ENCODE data around the gene P3H3.

Gene P3H3

DNA sequence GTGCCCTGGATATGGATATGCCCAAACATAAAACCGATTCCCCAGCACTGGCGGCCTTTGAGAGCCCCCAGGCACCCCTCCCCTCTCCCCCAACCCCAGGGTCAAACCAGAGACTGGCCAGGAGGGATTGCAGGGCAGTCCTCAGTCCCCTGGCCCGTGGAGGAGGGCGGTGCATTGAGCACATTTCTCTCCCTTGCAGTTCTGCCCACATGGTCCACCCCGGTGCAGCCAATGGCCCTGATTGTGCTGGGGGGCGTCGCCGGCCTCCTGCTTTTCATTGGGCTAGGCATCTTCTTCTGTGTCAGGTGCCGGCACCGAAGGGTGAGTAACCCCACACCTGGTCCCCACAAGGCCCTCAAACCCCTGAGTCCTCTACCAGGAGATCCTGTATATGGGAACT lies 10.0 kb upstream of the P3H3 start:
- H3K27ac Mint-ChIP-seq: no peak overlapping the region
- H3K4me1 Mint-ChIP-seq (ENCODE audit: low read depth): peaks cover 15% of the 10 kb centered on the region
- H3K36me3 Mint-ChIP-seq (ENCODE audit: low read depth): peaks cover 54% of the 10 kb centered on the region
- H3K4me3 Mint-ChIP-seq: no peak overlapping the region
- H3K9me3 Mint-ChIP-seq: no peaks in the 10 kb centered on the region
- H3K27me3 Mint-ChIP-seq (ENCODE audit: low read depth): peaks cover 15% of the 10 kb centered on the region

DNA sequence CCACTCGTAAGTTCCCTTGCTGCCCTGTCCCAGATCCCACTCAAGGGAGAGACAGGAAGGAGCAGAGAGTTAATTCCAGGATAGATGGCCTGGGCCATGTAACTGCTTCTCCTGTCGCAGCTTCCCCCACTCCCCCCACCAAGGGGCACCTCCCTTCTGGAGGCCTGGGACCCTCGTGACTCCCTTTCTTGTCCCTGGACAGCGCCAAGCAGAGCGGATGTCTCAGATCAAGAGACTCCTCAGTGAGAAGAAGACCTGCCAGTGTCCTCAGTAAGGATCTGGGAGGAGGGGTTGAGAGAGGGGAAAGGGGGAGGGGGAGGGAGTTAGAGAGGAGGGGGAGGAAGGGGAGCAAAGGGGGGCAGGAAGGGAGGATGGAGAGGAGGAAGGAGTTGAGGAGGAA lies 9.6 kb upstream of the P3H3 start:
- no peak overlapping the region for H3K27ac Mint-ChIP-seq
- H3K36me3 Mint-ChIP-seq (ENCODE audit: low read depth): peaks cover 50% of the 10 kb centered on the region
- no peaks in the 10 kb centered on the region for H3K9me3 Mint-ChIP-seq
- no peak overlapping the region for H3K4me3 Mint-ChIP-seq
- H3K4me1 Mint-ChIP-seq (ENCODE audit: low read depth): peaks cover 14% of the 10 kb centered on the region
- peaks cover 16% of the 10 kb centered on the region for H3K27me3 Mint-ChIP-seq (ENCODE audit: low read depth)

DNA sequence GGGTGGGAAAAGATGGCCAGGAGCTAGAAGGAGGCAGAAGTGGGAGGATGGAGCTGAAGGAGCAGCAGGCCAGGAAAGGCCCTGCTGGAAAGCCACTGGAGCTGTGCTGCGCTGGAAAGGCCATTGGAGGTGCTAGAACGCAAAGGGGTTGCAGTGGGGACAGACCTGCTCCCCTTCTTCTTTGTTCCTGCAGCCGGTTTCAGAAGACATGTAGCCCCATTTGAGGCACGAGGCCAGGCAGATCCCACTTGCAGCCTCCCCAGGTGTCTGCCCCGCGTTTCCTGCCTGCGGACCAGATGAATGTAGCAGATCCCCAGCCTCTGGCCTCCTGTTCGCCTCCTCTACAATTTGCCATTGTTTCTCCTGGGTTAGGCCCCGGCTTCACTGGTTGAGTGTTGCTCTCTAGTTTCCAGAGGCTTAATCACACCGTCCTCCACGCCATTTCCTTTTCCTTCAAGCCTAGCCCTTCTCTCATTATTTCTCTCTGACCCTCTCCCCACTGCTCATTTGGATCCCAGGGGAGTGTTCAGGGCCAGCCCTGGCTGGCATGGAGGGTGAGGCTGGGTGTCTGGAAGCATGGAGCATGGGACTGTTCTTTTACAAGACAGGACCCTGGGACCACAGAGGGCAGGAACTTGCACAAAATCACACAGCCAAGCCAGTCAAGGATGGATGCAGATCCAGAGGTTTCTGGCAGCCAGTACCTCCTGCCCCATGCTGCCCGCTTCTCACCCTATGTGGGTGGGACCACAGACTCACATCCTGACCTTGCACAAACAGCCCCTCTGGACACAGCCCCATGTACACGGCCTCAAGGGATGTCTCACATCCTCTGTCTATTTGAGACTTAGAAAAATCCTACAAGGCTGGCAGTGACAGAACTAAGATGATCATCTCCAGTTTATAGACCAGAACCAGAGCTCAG lies 8.8 kb upstream of the P3H3 start:
- Mint-ChIP-seq H3K4me3 (no peak overlapping the region), H3K9me3 (no peaks in the 10 kb centered on the region), H3K4me1 (ENCODE audit: low read depth) (peaks cover 14% of the 10 kb centered on the region), H3K27me3 (ENCODE audit: low read depth) (peaks cover 20% of the 10 kb centered on the region), H3K27ac (peak overlapping the region; percentile 58), H3K36me3 (ENCODE audit: low read depth) (peaks cover 44% of the 10 kb centered on the region)

DNA sequence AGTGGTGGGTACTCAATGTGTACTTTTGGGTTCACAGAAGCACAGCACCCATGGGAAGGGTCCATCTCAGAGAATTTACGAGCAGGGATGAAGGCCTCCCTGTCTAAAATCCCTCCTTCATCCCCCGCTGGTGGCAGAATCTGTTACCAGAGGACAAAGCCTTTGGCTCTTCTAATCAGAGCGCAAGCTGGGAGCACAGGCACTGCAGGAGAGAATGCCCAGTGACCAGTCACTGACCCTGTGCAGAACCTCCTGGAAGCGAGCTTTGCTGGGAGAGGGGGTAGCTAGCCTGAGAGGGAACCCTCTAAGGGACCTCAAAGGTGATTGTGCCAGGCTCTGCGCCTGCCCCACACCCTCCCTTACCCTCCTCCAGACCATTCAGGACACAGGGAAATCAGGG lies 8.0 kb upstream of the P3H3 start:
- no peak overlapping the region for H3K27ac Mint-ChIP-seq
- peaks cover 27% of the 10 kb centered on the region for H3K27me3 Mint-ChIP-seq (ENCODE audit: low read depth)
- H3K36me3 Mint-ChIP-seq (ENCODE audit: low read depth): peaks cover 38% of the 10 kb centered on the region
- H3K9me3 Mint-ChIP-seq: no peaks in the 10 kb centered on the region
- no peak overlapping the region for H3K4me3 Mint-ChIP-seq
- peaks cover 14% of the 10 kb centered on the region for H3K4me1 Mint-ChIP-seq (ENCODE audit: low read depth)

DNA sequence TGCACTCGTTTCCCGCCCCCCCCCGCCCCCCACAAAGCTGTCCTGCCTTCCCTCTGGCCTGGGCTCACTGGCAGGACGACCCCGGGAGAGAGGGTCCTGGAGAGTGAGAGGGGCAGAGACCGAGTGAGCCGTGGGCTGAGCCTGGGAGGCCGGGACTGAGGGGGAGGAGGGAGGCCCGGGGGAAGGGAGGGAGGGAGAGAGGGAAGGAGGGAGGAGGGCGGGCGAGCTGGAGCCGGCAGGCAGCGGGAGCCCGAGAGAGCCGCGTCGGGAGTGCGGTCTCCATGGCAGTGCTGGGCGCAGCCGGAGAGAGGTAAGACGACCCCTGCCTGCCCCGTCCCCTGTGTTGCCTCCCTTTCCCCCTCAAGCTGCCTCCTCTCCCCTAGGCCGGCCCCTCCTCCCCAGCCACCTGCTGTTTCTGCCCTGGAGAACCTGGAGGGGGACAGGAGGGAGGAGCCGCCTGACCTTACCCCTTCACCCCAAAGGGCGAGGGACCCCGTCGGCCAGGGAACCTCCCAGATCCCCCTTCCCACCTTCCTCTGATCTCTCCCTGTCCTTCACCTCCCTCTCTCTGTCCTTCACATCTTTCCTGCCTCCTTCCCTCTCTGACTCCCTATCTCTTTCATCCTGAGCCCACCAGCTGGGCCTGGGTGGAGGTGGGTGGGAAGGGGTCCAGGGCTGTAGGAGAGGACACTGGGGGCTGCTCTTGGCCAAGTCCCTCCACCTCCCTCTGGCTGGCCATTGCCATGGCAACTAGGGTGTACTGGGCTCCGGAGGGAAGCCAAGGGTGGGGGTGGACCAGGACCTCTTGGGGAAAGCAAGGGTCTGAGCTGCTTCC lies 6.4 kb upstream of the P3H3 start, which contains the start of gene GPR162:
GPR162 (plus strand) TSS at position 231 of the 835 bp plus-strand sequence. CDS start 2,078 bp downstream, outside the sequence.
- Mint-ChIP-seq H3K36me3 (ENCODE audit: low read depth) (peaks cover 26% of the 10 kb centered on the region), H3K4me3 (peak within 1 kb of the TSS; percentile 61), H3K27ac (peak within 1 kb of the TSS; percentile 55), H3K4me1 (ENCODE audit: low read depth) (peaks cover 17% of the 10 kb centered on the region), H3K9me3 (no peaks in the 10 kb centered on the region), H3K27me3 (ENCODE audit: low read depth) (peaks cover 42% of the 10 kb centered on the region)

DNA sequence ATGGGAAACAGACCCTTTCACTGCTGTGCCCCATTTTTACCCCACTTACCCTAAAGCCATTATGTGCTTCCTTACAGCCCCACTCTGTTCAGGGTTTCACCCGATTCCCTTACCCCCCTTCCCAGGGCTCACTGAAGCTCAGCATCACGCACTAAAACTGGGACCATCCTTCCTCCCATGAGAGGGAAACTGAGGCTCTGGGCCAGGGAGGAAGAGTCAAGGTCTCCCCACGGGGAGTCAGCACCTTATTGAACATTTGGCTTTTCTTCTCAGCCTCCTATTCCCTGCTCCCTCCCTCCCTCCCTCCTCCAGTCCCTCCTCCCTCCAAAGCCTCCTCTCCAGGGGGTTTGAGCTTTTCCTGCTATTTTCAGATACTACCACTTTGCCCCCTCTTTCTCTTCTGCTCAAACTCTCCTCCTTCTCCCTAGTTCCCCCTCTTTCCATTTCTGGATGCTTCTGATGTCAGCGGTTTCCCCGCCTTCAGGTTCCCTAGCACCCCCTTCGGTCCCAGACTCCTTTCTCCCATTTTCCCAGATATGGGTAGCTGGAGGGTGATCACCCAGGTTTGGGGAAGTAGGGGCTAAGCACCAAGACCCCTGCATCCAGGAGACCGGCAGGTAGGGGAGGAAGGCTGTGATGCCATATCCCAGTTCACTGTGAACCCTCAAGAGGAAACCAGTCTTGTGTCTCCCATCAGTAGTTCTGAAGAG lies 5.6 kb upstream of the P3H3 start:
- peaks cover 22% of the 10 kb centered on the region for H3K36me3 Mint-ChIP-seq (ENCODE audit: low read depth)
- H3K27me3 Mint-ChIP-seq (ENCODE audit: low read depth): peaks cover 49% of the 10 kb centered on the region
- H3K27ac Mint-ChIP-seq: no peak overlapping the region
- H3K9me3 Mint-ChIP-seq: no peaks in the 10 kb centered on the region
- H3K4me1 Mint-ChIP-seq (ENCODE audit: low read depth): peaks cover 21% of the 10 kb centered on the region
- peak overlapping the region; percentile 33 for H3K4me3 Mint-ChIP-seq

DNA sequence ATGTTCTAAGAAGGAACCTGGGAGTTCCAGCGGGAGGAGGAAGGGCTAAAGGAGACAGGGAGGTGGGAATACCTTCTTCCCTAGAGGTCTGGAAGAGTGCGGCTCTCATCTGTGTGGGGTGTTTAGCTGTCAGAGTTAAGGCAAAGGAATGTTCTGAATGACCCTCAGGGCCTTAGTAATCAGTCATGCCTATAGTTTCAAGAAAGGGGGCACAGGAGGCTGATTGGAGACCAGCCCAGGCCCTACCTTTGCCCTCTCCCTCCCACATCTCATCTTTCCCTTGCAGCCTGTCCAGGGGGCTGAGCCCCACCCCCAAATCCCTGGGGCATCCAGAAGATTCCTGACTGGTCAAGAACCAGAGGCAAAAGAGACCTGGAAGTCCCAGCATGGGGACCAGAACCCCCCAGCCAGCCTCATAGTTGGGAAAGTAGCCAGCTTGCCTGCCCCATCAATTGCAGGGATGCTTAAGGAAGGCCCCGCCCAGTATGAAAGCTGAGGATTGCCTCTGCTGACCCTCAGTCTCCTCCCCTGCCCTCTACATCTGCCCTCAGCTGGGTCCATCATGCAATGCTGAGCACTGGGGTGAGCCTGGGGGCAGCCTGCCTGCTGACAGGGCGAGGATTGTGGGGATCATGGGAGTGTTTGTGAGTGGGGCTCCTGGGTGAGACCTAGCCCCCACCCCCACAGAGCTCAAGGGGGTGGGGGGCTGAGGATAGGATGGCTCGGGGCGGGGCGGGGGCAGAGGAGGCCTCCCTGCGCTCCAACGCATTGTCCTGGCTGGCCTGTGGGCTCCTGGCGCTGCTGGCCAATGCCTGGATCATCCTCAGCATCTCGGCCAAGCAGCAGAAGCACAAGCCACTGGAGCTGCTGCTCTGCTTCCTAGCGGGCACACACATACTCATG lies 4.8 kb upstream of the P3H3 start:
- Mint-ChIP-seq H3K4me3 (no peak overlapping the region), H3K4me1 (ENCODE audit: low read depth) (peaks cover 23% of the 10 kb centered on the region), H3K9me3 (no peaks in the 10 kb centered on the region), H3K27me3 (ENCODE audit: low read depth) (peaks cover 54% of the 10 kb centered on the region), H3K27ac (no peak overlapping the region), H3K36me3 (ENCODE audit: low read depth) (peaks cover 15% of the 10 kb centered on the region)

DNA sequence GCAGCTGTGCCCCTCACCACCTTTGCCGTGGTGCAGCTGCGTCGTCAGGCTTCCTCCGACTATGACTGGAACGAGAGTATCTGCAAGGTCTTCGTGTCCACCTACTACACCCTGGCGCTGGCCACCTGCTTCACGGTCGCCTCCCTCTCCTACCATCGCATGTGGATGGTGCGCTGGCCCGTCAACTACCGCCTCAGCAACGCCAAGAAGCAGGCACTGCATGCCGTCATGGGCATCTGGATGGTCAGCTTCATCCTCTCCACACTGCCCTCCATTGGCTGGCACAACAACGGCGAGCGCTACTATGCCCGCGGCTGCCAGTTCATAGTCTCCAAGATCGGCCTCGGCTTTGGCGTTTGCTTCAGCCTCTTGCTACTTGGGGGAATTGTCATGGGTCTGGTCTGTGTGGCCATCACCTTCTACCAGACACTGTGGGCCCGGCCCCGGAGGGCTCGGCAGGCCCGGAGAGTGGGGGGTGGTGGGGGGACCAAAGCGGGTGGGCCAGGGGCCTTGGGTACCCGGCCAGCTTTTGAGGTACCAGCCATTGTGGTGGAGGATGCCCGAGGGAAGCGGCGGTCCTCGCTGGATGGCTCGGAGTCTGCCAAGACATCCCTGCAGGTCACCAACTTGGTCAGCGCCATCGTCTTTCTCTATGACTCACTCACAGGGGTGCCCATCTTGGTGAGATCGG lies 4.0 kb upstream of the P3H3 start:
- Mint-ChIP-seq H3K4me1 (ENCODE audit: low read depth) (peaks cover 29% of the 10 kb centered on the region), H3K36me3 (ENCODE audit: low read depth) (peaks cover 9% of the 10 kb centered on the region), H3K27ac (peak overlapping the region; percentile 17), H3K4me3 (no peak overlapping the region), H3K9me3 (no peaks in the 10 kb centered on the region), H3K27me3 (ENCODE audit: low read depth) (peaks cover 59% of the 10 kb centered on the region)

DNA sequence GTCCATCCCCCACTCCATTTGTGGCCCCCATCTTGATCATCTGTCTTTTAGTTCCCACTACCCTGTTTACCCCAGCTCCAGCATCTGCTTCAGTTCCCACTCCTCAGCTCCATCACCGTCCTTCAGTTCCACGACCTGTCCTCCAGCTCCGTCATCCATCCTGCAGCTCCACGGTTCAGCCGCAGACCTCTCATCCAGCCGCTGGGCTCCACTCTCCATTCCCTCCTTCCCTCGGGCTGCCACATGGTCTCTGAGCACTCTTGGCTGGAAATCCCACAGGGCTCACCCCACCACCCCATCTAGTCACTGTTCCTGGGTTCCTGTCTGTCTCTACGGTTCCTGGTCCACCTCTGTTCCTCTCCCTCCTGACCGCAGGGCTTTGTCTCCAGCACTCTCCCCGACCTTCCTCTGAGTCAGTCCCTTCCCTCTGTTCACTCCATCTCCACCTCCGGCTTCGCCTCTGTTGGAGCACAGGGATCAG lies 3.3 kb upstream of the P3H3 start:
- H3K27me3 Mint-ChIP-seq (ENCODE audit: low read depth): peaks cover 66% of the 10 kb centered on the region

DNA sequence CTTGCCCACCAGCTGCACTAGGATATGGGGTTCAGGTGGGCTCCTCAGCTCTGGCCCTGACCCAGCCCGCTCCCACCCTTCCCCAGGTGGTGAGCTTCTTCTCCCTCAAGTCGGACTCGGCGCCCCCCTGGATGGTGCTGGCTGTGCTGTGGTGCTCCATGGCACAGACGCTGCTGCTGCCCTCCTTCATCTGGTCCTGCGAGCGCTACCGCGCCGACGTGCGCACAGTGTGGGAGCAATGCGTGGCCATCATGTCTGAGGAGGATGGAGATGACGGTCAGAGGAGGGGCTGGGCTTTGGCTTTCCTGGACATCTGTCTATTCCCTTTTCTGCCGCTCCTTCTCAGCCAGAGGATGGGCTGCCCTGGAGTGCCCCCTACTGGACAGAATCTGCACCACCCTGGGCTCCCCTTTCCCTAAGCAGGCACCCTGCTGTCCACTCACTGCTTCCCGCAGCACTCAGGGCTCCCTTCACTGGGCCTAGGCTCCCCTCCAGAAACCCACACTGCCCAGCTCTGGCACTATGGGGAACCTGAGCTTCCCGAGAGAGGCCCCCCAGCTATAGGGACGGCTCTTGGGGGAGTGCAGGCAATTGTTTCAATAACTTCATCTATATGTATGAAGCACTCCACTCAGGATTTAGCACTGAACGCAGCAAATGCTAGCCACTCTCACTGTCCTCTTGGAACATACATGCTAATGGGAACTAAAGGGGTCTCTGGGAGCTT lies 2.6 kb upstream of the P3H3 start:
- peaks cover 26% of the 10 kb centered on the region for H3K4me1 Mint-ChIP-seq (ENCODE audit: low read depth)
- H3K36me3 Mint-ChIP-seq (ENCODE audit: low read depth): no peaks in the 10 kb centered on the region
- no peak overlapping the region for H3K27ac Mint-ChIP-seq
- no peaks in the 10 kb centered on the region for H3K9me3 Mint-ChIP-seq
- peaks cover 70% of the 10 kb centered on the region for H3K27me3 Mint-ChIP-seq (ENCODE audit: low read depth)
- H3K4me3 Mint-ChIP-seq: no peak overlapping the region

More for the DNA sequence above, 3.3 kb upstream of the P3H3 start:
- peak overlapping the region; percentile 17 for H3K27ac Mint-ChIP-seq
- no peaks in the 10 kb centered on the region for H3K9me3 Mint-ChIP-seq
- peaks cover 2% of the 10 kb centered on the region for H3K36me3 Mint-ChIP-seq (ENCODE audit: low read depth)
- H3K4me3 Mint-ChIP-seq: no peak overlapping the region
- H3K4me1 Mint-ChIP-seq (ENCODE audit: low read depth): peaks cover 28% of the 10 kb centered on the region

DNA sequence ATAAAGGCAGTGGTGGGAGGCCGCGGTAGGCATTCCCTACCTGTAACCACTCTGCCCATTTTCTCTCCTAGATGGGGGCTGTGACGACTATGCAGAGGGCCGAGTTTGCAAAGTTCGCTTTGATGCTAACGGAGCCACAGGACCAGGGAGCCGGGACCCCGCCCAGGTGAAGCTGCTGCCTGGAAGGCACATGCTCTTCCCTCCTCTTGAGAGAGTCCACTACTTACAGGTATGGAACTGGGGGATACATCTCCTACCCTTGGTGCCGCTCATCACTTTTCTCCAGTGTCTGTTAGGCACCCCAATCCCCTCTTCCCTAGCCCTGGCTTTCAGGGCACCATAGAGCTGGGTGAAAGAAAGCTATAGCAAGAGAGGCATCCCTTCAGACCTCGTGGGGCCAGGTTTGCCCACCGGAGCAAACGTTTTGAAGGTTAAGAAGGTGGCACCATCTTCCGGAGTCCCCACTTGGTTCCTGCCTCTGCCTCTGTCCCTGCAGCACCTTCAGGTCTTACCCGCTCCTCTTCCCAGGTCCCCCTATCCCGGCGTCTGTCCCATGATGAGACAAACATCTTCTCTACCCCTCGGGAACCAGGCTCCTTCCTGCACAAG lies 2.0 kb upstream of the P3H3 start:
- Mint-ChIP-seq H3K4me1 (ENCODE audit: low read depth) (peaks cover 20% of the 10 kb centered on the region), H3K9me3 (no peaks in the 10 kb centered on the region), H3K27me3 (ENCODE audit: low read depth) (peaks cover 75% of the 10 kb centered on the region), H3K36me3 (ENCODE audit: low read depth) (no peaks in the 10 kb centered on the region), H3K4me3 (no peak overlapping the region), H3K27ac (no peak overlapping the region)

DNA sequence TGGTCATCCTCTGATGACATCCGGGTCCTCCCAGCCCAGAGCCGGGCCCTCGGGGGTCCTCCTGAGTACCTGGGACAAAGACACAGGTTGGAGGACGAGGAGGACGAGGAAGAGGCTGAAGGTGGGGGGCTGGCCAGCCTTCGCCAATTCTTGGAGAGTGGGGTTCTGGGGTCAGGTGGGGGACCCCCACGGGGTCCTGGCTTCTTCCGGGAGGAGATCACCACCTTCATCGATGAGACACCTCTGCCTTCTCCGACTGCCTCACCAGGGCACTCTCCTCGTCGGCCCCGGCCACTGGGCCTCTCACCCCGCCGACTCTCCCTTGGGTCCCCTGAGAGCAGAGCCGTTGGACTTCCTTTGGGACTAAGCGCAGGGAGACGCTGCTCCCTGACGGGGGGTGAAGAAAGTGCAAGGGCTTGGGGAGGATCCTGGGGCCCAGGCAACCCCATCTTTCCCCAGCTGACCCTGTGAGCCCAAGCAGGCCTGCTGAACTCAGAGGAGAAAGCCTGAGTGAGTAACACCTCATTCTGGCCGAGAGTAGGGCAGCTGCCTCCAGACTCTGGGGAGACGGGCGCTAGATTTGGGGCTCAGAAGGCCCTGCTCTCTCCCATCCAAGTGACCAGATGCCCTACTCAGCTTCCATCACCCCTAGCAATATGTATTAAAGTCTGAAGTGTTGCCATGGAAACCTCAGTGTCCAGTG lies 1.3 kb upstream of the P3H3 start:
- Mint-ChIP-seq H3K4me3 (peak overlapping the region; percentile 62), H3K9me3 (no peaks in the 10 kb centered on the region), H3K27me3 (ENCODE audit: low read depth) (peaks cover 74% of the 10 kb centered on the region), H3K36me3 (ENCODE audit: low read depth) (no peaks in the 10 kb centered on the region), H3K4me1 (ENCODE audit: low read depth) (peaks cover 18% of the 10 kb centered on the region), H3K27ac (peak overlapping the region; percentile 32)
